ENCODE results near the gene RHCG.

The RHCG gene
- 0 reads per million in 2 donors for total RNA-seq

- no peak for DNase-seq
These were observed at the start of gene RHCG for GRCh38 chr15:89496155-89497098. RHCG (minus strand) TSS chr15:89496583; CDS start chr15:89496544, 39 bp downstream.

GRCh38 chr15:89543389-89543788 lies 47.0 kb upstream of the RHCG start:
- no peak for DNase-seq

DNA sequence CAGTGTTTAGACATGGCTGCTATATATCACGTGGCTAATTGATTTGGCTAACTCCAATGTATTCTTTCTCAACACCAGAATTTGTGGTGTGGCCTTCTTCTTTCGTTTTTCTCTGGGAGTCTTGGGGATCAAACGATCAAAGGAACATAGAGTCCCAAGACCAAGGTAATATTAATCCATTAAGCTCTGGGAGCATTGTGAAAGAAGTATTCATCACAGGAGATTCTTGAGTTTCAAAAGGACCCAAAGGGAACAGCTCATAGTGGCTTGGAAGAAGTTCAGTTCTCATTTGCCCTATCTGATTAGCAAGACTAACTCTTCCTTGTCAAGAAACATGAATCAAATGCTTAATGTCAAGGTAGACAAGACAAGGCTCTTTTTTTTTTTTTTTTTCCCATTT lies 46.0 kb upstream of the RHCG start:
- no peak for DNase-seq

- DNase-seq = no peak
These were observed 42.6 kb upstream of the RHCG start for GRCh38 chr15:89539027-89539426.

DNA sequence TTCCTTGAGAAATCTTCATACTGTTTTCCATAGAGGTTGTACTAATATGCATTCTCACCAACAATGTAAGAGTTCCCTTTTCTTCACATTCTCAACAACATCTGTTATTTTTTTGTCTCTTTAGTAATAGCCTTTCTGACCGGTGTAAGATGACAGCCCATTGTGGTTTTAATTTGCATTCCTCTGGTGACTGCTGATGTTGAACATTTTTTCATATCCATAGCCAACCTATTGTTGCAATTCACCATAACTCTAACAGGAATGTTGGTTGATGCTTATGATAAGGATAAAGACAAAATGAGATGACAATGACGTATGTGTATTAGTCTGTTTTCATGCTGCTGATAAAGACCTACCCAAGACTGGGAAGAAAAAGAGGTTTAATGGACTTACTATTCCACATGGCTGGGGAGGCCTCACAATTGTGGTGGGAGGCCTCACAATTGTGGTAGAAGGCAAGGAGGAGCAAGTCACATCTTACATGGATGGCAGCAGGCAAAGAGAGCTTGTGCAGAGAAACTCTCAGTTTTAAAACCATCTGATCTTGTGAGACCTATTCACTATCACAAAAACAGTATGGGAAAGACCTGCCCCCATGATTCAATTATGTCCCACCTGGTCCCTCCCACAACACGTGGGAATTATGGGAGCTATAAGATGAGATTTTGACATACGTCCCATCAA lies 37.6 kb upstream of the RHCG start:
- no peak for DNase-seq

DNA sequence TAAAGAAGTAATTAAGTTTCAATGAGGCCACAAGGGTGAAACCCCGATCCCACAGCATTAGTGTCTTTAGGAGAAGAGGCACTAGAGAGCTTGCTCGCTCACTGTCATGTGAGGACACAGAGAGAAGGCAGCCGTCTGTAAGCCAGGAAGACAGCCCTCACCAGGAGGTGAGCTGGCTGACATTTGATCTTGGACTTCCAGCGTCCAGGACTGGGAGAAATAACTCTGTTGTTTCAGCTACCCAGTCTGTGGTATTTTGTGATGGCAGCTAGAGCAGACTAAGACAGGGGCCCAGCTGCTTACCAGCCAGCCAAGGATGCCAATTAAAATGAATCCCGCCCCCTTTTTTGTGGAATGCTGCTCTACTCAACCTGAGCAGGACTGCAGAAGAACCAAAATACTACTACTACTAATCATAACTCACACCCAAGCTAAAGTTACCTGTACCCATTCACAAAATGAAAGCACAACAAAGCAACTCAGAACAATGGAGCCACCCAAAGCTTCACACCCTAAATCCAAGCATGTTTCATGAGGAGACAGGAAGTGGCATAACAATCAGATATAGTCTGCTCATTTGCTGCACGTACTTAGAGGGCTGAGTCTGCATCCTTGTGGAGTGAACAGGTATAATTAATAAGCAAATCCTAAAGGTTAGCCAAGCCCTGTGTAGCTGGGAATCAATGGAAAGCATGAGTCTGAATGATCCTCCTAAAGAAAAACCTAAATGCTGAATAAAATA lies 35.6 kb upstream of the RHCG start:
- no peak for DNase-seq

- no peak for DNase-seq
These were observed 34.6 kb upstream of the RHCG start for GRCh38 chr15:89530976-89531375.

- DNase-seq = no peak
These were observed 32.5 kb upstream of the RHCG start for GRCh38 chr15:89528757-89529352.

GRCh38 chr15:89526601-89527441 lies 30.4 kb upstream of the RHCG start:
- DNase-seq = no peak

GRCh38 chr15:89526181-89526580 lies 29.8 kb upstream of the RHCG start:
- DNase-seq = no peak

GRCh38 chr15:89524184-89524583 lies 27.8 kb upstream of the RHCG start:
- no peak for DNase-seq

DNA sequence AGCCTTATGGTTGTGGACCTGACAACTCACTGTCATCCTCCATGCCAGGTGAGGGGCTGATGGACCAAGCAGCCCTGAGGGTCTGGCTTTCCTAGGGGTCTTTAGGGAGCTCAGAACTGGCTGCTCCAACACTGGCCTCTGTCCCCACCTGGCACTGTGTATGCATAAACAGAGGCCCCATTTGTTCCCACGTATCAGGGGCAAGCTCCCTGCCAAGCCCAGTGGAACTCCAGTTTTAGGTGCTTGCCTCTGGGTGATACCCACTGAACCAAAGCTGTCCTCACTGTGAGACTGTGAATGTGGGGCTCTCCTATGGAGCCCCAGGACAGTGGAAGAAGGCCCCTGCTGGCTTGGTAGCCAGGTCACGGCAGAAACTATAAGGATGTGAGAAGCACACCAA lies 26.7 kb upstream of the RHCG start:
- DNase-seq = no peak

GRCh38 chr15:89521605-89522004 lies 25.2 kb upstream of the RHCG start:
- no peak for DNase-seq

GRCh38 chr15:89515477-89515876 lies 19.1 kb upstream of the RHCG start:
- DNase-seq = no peak

DNA sequence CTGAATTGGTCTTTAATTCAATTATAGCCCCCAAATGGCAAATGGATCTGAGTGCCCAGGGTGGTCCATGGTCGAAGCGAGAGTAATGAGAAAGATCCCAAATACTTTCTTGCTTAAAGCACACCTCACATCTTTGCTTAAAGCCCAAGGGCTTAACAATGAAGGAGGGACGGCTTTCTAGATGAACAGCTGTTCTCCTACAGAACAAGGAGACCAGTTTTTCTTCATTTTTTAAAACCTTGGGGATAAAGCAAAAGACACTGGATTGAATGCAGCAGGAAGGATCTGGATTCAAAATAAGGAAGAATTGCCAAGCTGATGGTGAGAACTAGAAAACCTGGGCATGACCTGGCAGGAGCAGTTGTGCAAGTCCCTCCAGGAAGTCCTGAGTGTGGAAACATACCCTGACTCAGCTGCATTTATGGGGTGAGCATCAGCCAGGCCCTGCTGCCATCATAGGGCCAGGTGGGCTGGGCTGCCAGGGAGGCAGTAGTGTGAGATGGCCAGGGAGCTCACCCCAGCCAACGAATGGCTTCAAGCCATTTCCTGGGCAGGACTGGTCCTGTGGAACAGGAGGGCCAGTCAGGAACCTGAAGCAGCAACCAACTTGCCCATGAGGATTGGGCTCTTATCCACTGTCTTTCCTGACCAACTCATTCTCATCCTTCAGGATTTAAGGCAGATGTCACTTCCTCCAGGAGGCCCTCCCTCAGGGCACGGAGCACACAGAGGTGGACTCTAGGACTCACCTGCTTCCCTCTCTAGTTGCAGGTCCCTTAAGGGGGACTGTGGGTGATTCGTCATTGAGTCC lies 18.4 kb upstream of the RHCG start:
- DNase-seq = no peak

- DNase-seq = no peak
These were observed 17.8 kb upstream of the RHCG start for GRCh38 chr15:89514186-89514585.

- no peak for DNase-seq
These were observed 16.9 kb upstream of the RHCG start for GRCh38 chr15:89513284-89513683.

DNA sequence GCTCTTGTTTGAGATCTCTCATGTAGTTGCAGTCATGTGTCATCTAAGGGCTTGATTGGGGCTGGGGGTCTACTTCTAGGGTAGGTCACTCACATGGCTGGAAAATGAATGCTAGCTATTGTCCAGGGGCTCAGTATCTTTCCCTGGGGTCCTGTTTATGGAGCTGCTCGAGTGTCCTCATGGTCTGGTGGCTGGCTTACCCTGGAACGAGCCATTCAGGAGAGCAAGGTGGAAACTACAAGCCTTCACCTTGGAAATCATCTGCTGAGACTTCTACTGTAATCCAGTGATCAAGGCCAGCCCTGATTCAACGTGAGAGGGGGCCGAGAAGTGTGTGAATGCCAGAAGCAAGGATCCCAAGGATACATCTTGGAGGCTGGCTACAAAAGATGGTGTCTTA lies 16.2 kb upstream of the RHCG start:
- DNase-seq = no peak

DNA sequence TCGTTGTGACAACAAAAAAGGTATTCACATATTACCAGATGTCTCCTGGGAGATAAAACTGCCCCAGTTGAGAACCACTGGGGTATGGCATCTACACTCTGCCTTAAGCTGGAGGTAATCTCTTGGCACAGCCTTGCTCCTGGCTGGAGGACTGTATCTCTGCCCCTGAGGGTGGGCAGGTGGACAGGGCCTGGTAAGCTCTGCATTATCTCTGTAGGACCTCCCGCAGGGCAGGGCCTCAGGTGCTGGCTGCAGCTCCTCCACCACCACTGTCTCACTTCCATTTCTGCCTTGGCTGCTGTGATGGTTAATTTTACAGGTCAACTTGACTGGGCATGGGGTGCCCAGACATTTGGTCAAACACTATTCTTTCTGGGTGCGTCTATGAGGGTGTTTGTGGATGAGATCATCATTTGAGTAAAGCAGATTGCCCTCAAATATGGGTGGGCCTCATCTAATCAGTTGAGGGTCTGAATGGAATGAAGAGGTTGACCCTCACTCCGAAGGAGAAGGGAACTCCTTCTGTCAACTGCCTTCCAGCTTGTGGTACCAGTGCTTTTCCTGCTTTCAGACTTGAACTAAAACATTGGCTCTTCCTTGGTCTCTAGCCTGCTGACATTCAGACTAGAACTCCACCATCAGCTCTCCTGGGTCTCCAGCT lies 9.8 kb upstream of the RHCG start:
- DNase-seq = no peak

GRCh38 chr15:89504166-89504565 lies 7.8 kb upstream of the RHCG start:
- DNase-seq = no peak

Data from T-helper 9 cell (primary cell).